Suprapubic skin (tissue), 4 donors: ENCODE results near the gene FARS2. TPM values are rescaled to one million over a fixed set of nuclear protein-coding genes. Genes with fewer than 3 reads are reported as not detected.

ENCODE experiments used
- DNase-seq, 2 donors: peaks; one replicate each; pipeline ENCODE4 v3.0.0-alpha.2; 2019; ENCODE audit warnings: low spot score in 2 of 2
- H3K27ac ChIP-seq: fragments of 200-600 bp; sonication (generic); one replicate; pipeline ENCODE4 v1.5.1; 2019
- H3K27me3 ChIP-seq: fragments of 200-600 bp; sonication (generic); one replicate; pipeline ENCODE4 v1.5.1; 2019
- H3K36me3 ChIP-seq: fragments of 200-600 bp; sonication (generic); one replicate; pipeline ENCODE4 v1.5.1; 2019
- H3K4me1 ChIP-seq: fragments of 200-600 bp; sonication (generic); one replicate; pipeline ENCODE4 v1.5.1; 2019
- H3K4me3 ChIP-seq: fragments of 200-600 bp; sonication (generic); one replicate; pipeline ENCODE4 v1.5.1; 2019; ENCODE audit warnings: mild to moderate bottlenecking
- H3K9me3 ChIP-seq: fragments of 200-600 bp; sonication (generic); one replicate; pipeline ENCODE4 v1.5.1; 2019
- EP300 ChIP-seq: sonication (generic); formaldehyde crosslinking; IDR thresholded peaks from one replicate; pipeline ENCODE4 v1.6.1; 2017; ENCODE audit warnings: antibody characterized with exemption
- POLR2A ChIP-seq, 2 donors: fragments of 450-650 bp; IDR thresholded peaks; one replicate each; pipeline ENCODE4 v1.6.1; 2017; ENCODE audit warnings: antibody characterized with exemption in 2 of 2, mild to moderate bottlenecking in 2 of 2, moderate library complexity in 2 of 2
- POLR2AphosphoS5 ChIP-seq, 3 donors: sonication (generic); formaldehyde crosslinking; IDR thresholded peaks; one replicate each; pipeline ENCODE4 v1.6.1; 2017; ENCODE audit warnings: antibody characterized with exemption in 3 of 3
- WGBS: methylation state at CpG from one replicate; pipeline ENCODE4 v1.1.5; 2018; 5-methylcytosine and 5-hydroxymethylcytosine counted together
- total RNA-seq, 4 donors: library from RNA; depleted of rRNA; stranded (reverse); fragments of >200 nt; gene quantifications; one replicate each; pipeline ENCODE4 v1.1.0, GENCODE V29; 2016
- TF ChIP-seq, protein P1 (sequence below), 2 donors: fragments of 200-600 bp in 1 of 2; fragments of 450-650 bp in 1 of 2; sonication (generic) in 1 of 2; IDR thresholded peaks; one replicate each; pipeline ENCODE4 v1.5.1; 2016 to 2019; ENCODE audit warnings: antibody characterized with exemption in 2 of 2, mild to moderate bottlenecking in 1 of 2, moderate library complexity in 1 of 2

FARS2 gene
- total RNA-seq, 4 donors from 2014 or later, result 15.0 to 22.4 (median 20.1) TPM

GRCh38 chr6:5401845-5402738 lies 140.8 kb downstream of the FARS2 start:
- H3K4me3 ChIP-seq, result no peak overlapping the region
- H3K9me3 ChIP-seq, result peaks cover 7% of the 10 kb centered on the region
- no peak for DNase-seq
- H3K36me3 ChIP-seq, result no peaks in the 10 kb centered on the region
- H3K4me1 ChIP-seq, result no peaks in the 10 kb centered on the region
- TF ChIP-seq, protein P1, sequence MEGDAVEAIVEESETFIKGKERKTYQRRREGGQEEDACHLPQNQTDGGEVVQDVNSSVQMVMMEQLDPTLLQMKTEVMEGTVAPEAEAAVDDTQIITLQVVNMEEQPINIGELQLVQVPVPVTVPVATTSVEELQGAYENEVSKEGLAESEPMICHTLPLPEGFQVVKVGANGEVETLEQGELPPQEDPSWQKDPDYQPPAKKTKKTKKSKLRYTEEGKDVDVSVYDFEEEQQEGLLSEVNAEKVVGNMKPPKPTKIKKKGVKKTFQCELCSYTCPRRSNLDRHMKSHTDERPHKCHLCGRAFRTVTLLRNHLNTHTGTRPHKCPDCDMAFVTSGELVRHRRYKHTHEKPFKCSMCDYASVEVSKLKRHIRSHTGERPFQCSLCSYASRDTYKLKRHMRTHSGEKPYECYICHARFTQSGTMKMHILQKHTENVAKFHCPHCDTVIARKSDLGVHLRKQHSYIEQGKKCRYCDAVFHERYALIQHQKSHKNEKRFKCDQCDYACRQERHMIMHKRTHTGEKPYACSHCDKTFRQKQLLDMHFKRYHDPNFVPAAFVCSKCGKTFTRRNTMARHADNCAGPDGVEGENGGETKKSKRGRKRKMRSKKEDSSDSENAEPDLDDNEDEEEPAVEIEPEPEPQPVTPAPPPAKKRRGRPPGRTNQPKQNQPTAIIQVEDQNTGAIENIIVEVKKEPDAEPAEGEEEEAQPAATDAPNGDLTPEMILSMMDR (IDR thresholded peaks at IDR 0.05), result no peak
- no peak for TF ChIP-seq EP300
- no peak for TF ChIP-seq POLR2A (IDR thresholded peaks at IDR 0.05)
- no peak for TF ChIP-seq POLR2AphosphoS5 (IDR thresholded peaks at IDR 0.05)
- H3K27ac ChIP-seq, result no peak overlapping the region
- whole genome bisulfite sequencing, result 85% methylated on average over 4 of the region's 4 CpGs
- no peaks in the 10 kb centered on the region for H3K27me3 ChIP-seq

- TF ChIP-seq POLR2AphosphoS5 (IDR thresholded peaks at IDR 0.05), result no peak
- TF ChIP-seq, protein P1 (IDR thresholded peaks at IDR 0.05), result no peak
- no peak for TF ChIP-seq POLR2A (IDR thresholded peaks at IDR 0.05)
- TF ChIP-seq EP300, result no peak
- WGBS, result 70% methylated on average over 3 of the region's 3 CpGs
- Histone ChIP-seq H3K4me1 (no peaks in the 10 kb centered on the region), H3K27me3 (no peaks in the 10 kb centered on the region), H3K4me3 (no peak overlapping the region), H3K9me3 (peaks cover 7% of the 10 kb centered on the region), H3K27ac (no peak overlapping the region), H3K36me3 (no peaks in the 10 kb centered on the region)
- no peak for DNase-seq
Measured at GRCh38 chr6:5403076-5403475, 141.8 kb downstream of the FARS2 start.

DNA sequence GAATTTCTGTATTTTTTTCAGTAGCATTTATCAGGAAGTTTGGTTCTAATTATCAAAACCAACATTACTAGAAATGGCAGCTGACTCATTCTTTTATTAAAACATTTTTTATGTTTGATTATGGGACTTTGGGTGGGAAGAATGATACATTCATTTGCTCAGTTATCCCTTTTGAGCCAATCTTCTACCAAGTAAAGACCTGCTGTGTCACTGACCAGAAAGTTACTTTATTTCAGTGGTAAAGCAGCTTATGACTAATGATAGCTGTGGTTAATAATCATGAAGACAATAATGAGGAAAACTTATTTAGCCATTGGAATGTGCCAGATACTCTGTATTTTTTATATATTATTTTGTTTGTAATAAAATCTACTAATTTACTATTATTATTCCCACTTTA lies 142.3 kb downstream of the FARS2 start:
- no peaks in the 10 kb centered on the region for H3K4me1 ChIP-seq
- no peaks in the 10 kb centered on the region for H3K36me3 ChIP-seq
- no peak overlapping the region for H3K4me3 ChIP-seq
- H3K9me3 ChIP-seq, result peaks cover 7% of the 10 kb centered on the region
- H3K27ac ChIP-seq, result no peak overlapping the region
- no peaks in the 10 kb centered on the region for H3K27me3 ChIP-seq
- TF ChIP-seq, protein P1 (IDR thresholded peaks at IDR 0.05), result no peak
- TF ChIP-seq POLR2AphosphoS5 (IDR thresholded peaks at IDR 0.05) (no peak), EP300 (no peak), POLR2A (IDR thresholded peaks at IDR 0.05) (no peak)
- DNase-seq, result no peak

DNA sequence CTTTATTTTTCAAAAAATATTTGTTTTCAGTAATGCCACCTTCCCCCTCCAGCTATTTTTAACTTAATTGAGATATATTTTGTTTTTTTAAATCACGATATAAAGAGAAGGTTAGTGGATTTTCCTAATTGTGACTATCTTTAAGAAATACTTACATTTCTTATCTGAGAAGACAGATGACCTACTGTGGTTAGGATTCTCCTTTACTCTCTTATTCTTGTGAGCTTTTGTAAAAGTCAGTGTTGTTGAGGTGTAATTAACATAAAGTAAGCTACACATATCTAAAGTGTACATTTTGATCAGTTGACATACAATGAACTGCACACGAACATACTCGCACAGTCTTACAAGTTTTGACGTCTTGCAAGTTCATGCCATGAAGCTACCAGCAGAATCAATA lies 144.7 kb downstream of the FARS2 start:
- no peak for DNase-seq
- Histone ChIP-seq H3K27me3 (no peaks in the 10 kb centered on the region), H3K36me3 (no peaks in the 10 kb centered on the region), H3K9me3 (peaks cover 7% of the 10 kb centered on the region), H3K4me3 (no peak overlapping the region), H3K4me1 (no peaks in the 10 kb centered on the region), H3K27ac (no peak overlapping the region)
- WGBS, result 93% methylated on average over 4 of the region's 4 CpGs
- no peak for TF ChIP-seq EP300
- TF ChIP-seq POLR2AphosphoS5 (IDR thresholded peaks at IDR 0.05), result no peak
- TF ChIP-seq POLR2A (IDR thresholded peaks at IDR 0.05), result no peak
- TF ChIP-seq, protein P1 (IDR thresholded peaks at IDR 0.05), result no peak

DNA sequence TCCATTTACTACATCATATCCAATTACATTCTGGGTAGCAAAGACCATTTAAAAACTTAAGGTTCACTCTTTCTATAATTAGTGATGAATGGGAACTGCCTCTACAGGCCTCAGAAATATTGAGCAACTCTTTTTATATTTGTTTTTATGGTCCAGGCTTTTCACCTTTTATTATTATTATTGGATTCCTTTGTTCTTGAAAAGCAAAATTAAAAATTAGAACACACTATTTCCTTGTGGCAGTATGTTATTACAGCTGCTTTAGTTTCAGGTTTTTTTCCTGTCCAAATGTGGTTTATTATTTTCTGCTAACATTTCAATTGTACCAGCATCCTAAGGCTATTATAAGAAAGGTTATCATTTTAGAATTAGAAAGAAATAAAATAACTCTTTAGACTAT lies 150.1 kb downstream of the FARS2 start:
- H3K27me3 ChIP-seq, result no peaks in the 10 kb centered on the region
- no peaks in the 10 kb centered on the region for H3K9me3 ChIP-seq
- H3K27ac ChIP-seq, result no peak overlapping the region
- DNase-seq, result no peak
- TF ChIP-seq POLR2A (IDR thresholded peaks at IDR 0.05) (no peak), EP300 (no peak), POLR2AphosphoS5 (IDR thresholded peaks at IDR 0.05) (no peak)
- TF ChIP-seq, protein P1 (IDR thresholded peaks at IDR 0.05), result no peak
- no peaks in the 10 kb centered on the region for H3K36me3 ChIP-seq
- H3K4me3 ChIP-seq, result no peak overlapping the region
- peaks cover 3% of the 10 kb centered on the region for H3K4me1 ChIP-seq
